ENCODE measurements around the gene FOLR2. TPM values are rescaled to one million over a fixed set of nuclear protein-coding genes. Genes with fewer than 3 reads are reported as not detected.
A peak's percentile ranks its signal among the peaks of the same experiment; 100 is the strongest.
"Not testable (repeated sequence)": the region's sequence is repeated elsewhere in the genome, so short reads cannot be mapped to it uniquely, and the experiment has no call there.

Gene FOLR2
- total and polyA plus RNA-seq, 10 donors, result 16.1 to 62.3 (median 23.0) TPM

DNA sequence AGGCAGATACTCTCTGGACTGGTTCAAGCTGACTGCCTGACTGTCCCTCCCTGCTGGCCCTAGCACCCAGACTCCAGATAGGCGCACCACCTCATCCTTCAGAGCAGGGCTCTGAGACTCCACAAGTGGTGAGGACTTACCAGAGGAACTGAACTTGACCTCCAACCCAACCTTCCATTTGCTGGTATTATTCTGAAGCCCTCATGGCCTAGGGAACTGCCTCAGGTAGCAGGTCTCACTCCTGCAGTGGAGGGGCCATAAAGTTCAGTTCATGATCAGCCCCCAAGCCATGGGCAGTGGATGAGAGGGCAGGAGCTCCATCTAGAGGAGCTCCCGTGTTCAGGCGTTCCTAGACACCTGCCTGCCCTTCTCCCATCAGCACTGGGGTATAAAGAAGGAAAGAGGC lies 35.0 kb upstream of the FOLR2 start:
- H3K4me3 ChIP-seq; H3K27me3 ChIP-seq (replicated peaks in 1 of 7); intact Hi-C loops (cut with DNase I; ENCODE audit: low total_unique reads); H3K9me3 ChIP-seq; H3K36me3 ChIP-seq; H3K4me1 ChIP-seq; DNase-seq: not testable (repeated sequence)
- H3K27ac ChIP-seq, result peak overlapping the region in 2 of 8 donors; percentile 22 to 59
- WGBS, 5 donors, result 72 to 86% (median 74%) methylated on average over 3 of the region's 3 CpGs

DNA sequence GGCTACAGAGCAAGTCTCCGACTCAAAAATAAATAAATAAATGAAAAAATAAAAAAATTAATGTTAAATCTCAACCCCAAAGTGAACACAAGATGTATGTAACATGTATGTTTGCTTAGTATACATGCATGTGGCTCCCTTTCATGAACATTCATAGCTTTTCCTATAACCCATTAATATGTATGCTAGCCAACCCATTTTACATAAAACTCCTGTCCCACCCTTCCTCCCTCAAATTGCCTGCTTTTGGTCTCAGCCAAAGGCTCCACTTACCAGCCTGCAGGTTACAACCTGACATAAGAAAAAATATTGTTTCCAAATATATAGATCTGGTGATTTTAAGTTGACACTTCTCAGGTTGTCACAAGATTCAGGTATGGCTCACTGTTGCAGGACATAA lies 28.3 kb upstream of the FOLR2 start:
- Histone ChIP-seq H3K9me3 (no peaks in the 10 kb centered on the region), H3K27me3 (replicated peaks in 1 of 7) (no peaks in the 10 kb centered on the region), H3K27ac (no peak overlapping the region), H3K4me1 (peaks cover 0 to 4% (median 2%) of the 10 kb centered on the region in 6 donors), H3K4me3 (no peak overlapping the region), H3K36me3 (no peaks in the 10 kb centered on the region)
- no peak for DNase-seq
- intact Hi-C loops (cut with DNase I; ENCODE audit: low total_unique reads), result no loop called here
- TF ChIP-seq POLR2A (IDR thresholded peaks at IDR 0.05) (no peak), POLR2AphosphoS5 (IDR thresholded peaks at IDR 0.05) (no peak)
- TF ChIP-seq, protein P1, sequence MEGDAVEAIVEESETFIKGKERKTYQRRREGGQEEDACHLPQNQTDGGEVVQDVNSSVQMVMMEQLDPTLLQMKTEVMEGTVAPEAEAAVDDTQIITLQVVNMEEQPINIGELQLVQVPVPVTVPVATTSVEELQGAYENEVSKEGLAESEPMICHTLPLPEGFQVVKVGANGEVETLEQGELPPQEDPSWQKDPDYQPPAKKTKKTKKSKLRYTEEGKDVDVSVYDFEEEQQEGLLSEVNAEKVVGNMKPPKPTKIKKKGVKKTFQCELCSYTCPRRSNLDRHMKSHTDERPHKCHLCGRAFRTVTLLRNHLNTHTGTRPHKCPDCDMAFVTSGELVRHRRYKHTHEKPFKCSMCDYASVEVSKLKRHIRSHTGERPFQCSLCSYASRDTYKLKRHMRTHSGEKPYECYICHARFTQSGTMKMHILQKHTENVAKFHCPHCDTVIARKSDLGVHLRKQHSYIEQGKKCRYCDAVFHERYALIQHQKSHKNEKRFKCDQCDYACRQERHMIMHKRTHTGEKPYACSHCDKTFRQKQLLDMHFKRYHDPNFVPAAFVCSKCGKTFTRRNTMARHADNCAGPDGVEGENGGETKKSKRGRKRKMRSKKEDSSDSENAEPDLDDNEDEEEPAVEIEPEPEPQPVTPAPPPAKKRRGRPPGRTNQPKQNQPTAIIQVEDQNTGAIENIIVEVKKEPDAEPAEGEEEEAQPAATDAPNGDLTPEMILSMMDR (IDR thresholded peaks at IDR 0.05 in 8 of 11, conservative IDR thresholded peaks at IDR 0.05 in 3 of 11), result no peak
- 81 to 100% (median 90%) methylated on average over 1 of the region's 1 CpG for WGBS, 5 donors

DNA sequence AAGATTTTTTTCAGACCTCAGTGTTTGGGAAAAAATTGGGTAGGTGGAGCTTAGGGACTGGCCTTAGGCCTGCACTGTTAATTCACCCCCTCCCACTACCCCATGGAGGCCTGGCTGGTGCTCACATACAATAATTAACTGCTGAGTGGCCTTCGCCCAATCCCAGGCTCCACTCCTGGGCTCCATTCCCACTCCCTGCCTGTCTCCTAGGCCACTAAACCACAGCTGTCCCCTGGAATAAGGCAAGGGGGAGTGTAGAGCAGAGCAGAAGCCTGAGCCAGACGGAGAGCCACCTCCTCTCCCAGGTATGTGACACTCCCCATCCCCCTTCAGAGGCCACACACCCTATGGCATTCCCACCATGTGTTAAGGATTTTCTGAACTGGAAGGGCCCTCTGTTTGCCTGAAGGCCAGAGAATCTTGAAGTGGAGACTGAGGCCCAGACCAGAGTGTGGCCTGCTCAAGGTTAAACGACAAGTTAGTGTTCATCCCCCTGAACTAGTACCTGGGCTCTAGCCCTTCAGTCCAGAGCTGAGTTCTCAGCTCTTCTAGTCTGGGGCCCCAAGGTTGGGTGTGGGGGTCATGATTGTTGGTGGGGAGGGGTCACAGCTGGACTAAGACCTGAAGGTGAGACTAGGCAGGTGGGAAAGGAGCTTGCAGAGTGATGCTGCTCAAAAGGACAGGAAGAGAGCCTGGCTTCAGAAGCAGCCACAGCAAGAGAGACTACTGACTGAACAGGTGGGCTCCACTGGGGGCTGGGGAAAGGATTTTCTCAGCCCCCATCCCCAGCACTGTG lies 26.9 kb upstream of the FOLR2 start:
- intact Hi-C loops (cut with DNase I; ENCODE audit: low total_unique reads), result no loop called here
- Histone ChIP-seq H3K4me1 (no peaks in the 10 kb centered on the region), H3K9me3 (no peaks in the 10 kb centered on the region), H3K4me3 (no peak overlapping the region), H3K27ac (no peak overlapping the region), H3K36me3 (no peaks in the 10 kb centered on the region), H3K27me3 (replicated peaks in 1 of 7) (no peaks in the 10 kb centered on the region)
- DNase-seq, result no peak
- TF ChIP-seq, protein P1 (IDR thresholded peaks at IDR 0.05 in 8 of 11, conservative IDR thresholded peaks at IDR 0.05 in 3 of 11), result no peak
- no peak for TF ChIP-seq POLR2AphosphoS5 (IDR thresholded peaks at IDR 0.05)
- TF ChIP-seq POLR2A (IDR thresholded peaks at IDR 0.05), result no peak
- WGBS, 5 donors, result 71 to 92% (median 82%) methylated on average over 3 of the region's 3 CpGs

DNA sequence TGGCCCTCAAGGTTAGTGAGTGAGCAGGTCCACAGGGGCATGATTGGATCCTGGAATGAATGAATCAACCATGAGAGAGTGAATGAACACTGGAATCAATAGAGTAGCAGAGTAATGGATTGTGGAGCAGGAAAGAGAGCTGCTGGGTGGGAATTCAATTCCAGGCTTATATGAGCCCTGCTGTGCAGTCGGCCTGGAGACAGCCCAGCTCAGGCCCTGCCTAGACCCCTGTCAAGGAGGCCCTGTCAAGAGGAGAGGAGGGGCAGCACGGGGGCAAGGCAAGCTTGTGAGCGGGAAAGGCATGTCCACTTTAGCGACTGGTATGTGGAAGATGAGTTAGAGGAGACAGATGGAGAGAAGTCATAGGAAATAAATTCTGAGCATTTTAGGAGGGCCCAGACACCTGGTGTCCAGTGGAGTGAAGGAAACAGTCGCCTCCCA lies 25.9 kb upstream of the FOLR2 start:
- Histone ChIP-seq H3K4me1 (no peaks in the 10 kb centered on the region), H3K27me3 (replicated peaks in 1 of 7) (no peaks in the 10 kb centered on the region), H3K36me3 (no peaks in the 10 kb centered on the region), H3K9me3 (no peaks in the 10 kb centered on the region), H3K27ac (no peak overlapping the region), H3K4me3 (no peak overlapping the region)
- intact Hi-C loops (cut with DNase I; ENCODE audit: low total_unique reads), result no loop called here
- WGBS, 5 donors, result 79 to 94% (median 84%) methylated on average over 5 of the region's 5 CpGs
- no peak for TF ChIP-seq POLR2A (IDR thresholded peaks at IDR 0.05)
- TF ChIP-seq, protein P1 (IDR thresholded peaks at IDR 0.05 in 8 of 11, conservative IDR thresholded peaks at IDR 0.05 in 3 of 11), result no peak
- DNase-seq, result no peak
